HFFc6 (cell line): ENCODE data around the gene AP1G1. TPM values are rescaled to one million over a fixed set of nuclear protein-coding genes. Genes with fewer than 3 reads are reported as not detected.

ENCODE experiments used
- DNase-seq: peaks from one replicate; pipeline ENCODE4 v3.0.0-alpha.2; 2018
- H3K27ac Mint-ChIP-seq: 2 replicates; pipeline ENCODE4 v1.8.0; 2020; ENCODE audit warnings: mild to moderate bottlenecking, mixed read lengths
- H3K27me3 Mint-ChIP-seq: 2 replicates; pipeline ENCODE4 v1.8.0; 2021; ENCODE audit warnings: mild to moderate bottlenecking, moderate library complexity, mixed read lengths; ENCODE audit not compliant: insufficient read depth
- H3K36me3 Mint-ChIP-seq: 2 replicates; pipeline ENCODE4 v1.8.0; 2021; ENCODE audit warnings: low read depth, mixed read lengths
- H3K4me1 Mint-ChIP-seq: 2 replicates; pipeline ENCODE4 v1.8.0; 2020; ENCODE audit warnings: low read depth, mixed read lengths
- H3K4me3 Mint-ChIP-seq: 2 replicates; pipeline ENCODE4 v1.8.0; 2020; ENCODE audit warnings: mild to moderate bottlenecking, moderate library complexity, mixed read lengths
- H3K9me3 Mint-ChIP-seq: 2 replicates; pipeline ENCODE4 v1.8.0; 2020; ENCODE audit warnings: mild to moderate bottlenecking, mixed read lengths
- total RNA-seq, 6 experiments: library from RNA; stranded (reverse); fragmentation: NEBNext Ultra II Directional; extraction: Animal tissue kit (Norgen Biotek cat#: 25700); gene quantifications; 2 replicates in 1 of 6; 3 replicates in 5 of 6; pipeline ENCODE4 v1.2.3, GENCODE V29; 2021
- TF ChIP-seq, protein P1 (sequence below): fragments of 200-600 bp; sonication (generic); IDR thresholded peaks from 2 replicates; pipeline ENCODE4 v1.5.0; 2021; ENCODE audit warnings: antibody characterized with exemption, mild to moderate bottlenecking

The AP1G1 gene
- total RNA-seq, 6 experiments from 2014 or later = 87.5 to 115 (median 106) TPM

DNA sequence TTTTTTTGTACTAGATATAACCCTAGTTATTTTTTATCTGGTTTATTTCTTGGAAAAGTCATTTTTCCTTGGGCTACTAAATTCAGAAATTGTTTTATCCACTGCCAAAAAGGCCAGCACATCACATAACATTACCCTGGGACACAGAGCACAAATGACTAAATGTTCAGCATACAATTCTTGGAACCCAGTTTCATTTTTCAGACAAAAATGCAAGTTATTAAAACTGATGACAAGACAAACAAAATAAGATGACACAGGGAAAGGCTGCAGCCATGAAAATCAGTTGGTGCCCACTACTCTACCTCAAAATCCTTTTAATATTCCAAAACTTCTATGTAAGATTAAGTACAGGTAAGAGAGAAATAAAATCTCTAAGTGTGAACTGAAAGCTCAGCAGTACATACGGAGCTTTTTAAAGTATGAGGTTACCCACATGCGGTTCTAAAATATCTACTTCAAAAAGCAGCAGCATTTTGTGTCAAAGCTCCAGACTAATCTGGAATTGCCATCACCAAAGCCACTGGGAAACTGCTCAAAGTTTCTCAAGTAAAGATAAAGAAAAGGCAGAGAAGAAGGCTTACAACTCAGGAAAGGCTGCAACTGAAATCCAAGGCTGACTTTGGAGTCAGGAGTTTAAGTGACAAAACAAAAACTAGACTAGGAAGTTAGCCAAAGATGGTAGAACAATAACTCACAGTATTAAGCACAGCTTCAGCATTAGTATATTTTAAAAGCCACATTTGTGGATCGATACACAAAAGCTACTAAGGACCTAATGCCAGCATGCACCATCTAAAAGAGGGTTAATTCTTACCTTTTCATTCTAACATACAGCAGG is 41.4 kb downstream of the AP1G1 start:
- Mint-ChIP-seq H3K36me3 (peaks cover 40% of the 10 kb centered on the region), H3K9me3 (no peaks in the 10 kb centered on the region), H3K27me3 (no peaks in the 10 kb centered on the region), H3K4me3 (no peak overlapping the region), H3K4me1 (peaks cover 49% of the 10 kb centered on the region), H3K27ac (peak overlapping the region; percentile 51; the same call in 1 of the 2 replicates)
- no peak for DNase-seq
- TF ChIP-seq, protein P1, sequence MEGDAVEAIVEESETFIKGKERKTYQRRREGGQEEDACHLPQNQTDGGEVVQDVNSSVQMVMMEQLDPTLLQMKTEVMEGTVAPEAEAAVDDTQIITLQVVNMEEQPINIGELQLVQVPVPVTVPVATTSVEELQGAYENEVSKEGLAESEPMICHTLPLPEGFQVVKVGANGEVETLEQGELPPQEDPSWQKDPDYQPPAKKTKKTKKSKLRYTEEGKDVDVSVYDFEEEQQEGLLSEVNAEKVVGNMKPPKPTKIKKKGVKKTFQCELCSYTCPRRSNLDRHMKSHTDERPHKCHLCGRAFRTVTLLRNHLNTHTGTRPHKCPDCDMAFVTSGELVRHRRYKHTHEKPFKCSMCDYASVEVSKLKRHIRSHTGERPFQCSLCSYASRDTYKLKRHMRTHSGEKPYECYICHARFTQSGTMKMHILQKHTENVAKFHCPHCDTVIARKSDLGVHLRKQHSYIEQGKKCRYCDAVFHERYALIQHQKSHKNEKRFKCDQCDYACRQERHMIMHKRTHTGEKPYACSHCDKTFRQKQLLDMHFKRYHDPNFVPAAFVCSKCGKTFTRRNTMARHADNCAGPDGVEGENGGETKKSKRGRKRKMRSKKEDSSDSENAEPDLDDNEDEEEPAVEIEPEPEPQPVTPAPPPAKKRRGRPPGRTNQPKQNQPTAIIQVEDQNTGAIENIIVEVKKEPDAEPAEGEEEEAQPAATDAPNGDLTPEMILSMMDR = no peak

GRCh38 chr16:71762186-71762585 is 46.4 kb downstream of the AP1G1 start:
- Mint-ChIP-seq H3K36me3 (peaks cover 38% of the 10 kb centered on the region), H3K27ac (peak overlapping the region; percentile 96), H3K4me1 (peaks cover 39% of the 10 kb centered on the region), H3K9me3 (no peaks in the 10 kb centered on the region), H3K4me3 (peak overlapping the region; percentile 52), H3K27me3 (no peaks in the 10 kb centered on the region)
- peak; percentile 67 for DNase-seq
- TF ChIP-seq, protein P1 = no peak

- Mint-ChIP-seq H3K4me3 (no peak overlapping the region), H3K27me3 (no peaks in the 10 kb centered on the region), H3K36me3 (peaks cover 47% of the 10 kb centered on the region), H3K9me3 (no peaks in the 10 kb centered on the region), H3K4me1 (peaks cover 28% of the 10 kb centered on the region), H3K27ac (no peak overlapping the region)
- TF ChIP-seq, protein P1 = no peak
- no peak for DNase-seq
These were observed 47.5 kb downstream of the AP1G1 start for GRCh38 chr16:71761097-71761496.

DNA sequence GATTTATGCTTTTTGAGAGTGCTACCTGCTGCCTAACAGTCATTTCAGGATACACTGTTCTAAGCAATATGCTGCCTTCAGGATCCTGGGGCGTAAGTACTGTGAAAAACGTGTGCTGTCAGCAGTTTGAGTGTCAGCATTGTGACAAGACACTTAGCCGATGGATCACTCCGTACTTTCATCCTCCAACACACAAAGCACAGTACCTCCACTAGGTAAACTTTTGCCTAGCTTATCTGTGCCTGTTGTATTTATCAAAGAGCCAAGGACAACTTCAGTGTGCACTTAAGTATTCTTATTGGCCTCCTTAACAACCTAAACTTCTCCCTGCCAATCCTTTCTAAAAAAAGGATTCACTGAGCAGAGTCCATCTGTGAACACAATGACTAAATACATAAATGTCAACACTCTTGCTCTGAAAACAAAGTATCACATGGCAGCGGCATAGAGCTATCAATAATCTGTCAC is 50.3 kb downstream of the AP1G1 start:
- no peak for DNase-seq
- H3K36me3 Mint-ChIP-seq = peaks cover 48% of the 10 kb centered on the region
- no peaks in the 10 kb centered on the region for H3K27me3 Mint-ChIP-seq
- H3K9me3 Mint-ChIP-seq = no peaks in the 10 kb centered on the region
- TF ChIP-seq, protein P1 = no peak
- H3K4me3 Mint-ChIP-seq = no peak overlapping the region
- H3K27ac Mint-ChIP-seq = no peak overlapping the region
- peaks cover 21% of the 10 kb centered on the region for H3K4me1 Mint-ChIP-seq

- Mint-ChIP-seq H3K4me3 (no peak overlapping the region), H3K4me1 (no peaks in the 10 kb centered on the region), H3K9me3 (no peaks in the 10 kb centered on the region), H3K27ac (no peak overlapping the region), H3K27me3 (no peaks in the 10 kb centered on the region), H3K36me3 (peaks cover 55% of the 10 kb centered on the region)
- TF ChIP-seq, protein P1 = no peak
- no peak for DNase-seq
These were observed 54.0 kb downstream of the AP1G1 start for GRCh38 chr16:71754652-71755051.
